ENCODE measurements around the gene COL28A1.

The COL28A1 gene

GRCh38 chr7:7454000-7454399 lies 81.7 kb downstream of the COL28A1 start:
- CTCF ChIA-PET, result no interaction called here
- POLR2A ChIA-PET, result no interaction called here
- no peak for DNase-seq (ENCODE audit: low read depth, low spot score)

GRCh38 chr7:7452652-7453051 lies 83.0 kb downstream of the COL28A1 start:
- H3K4me3 ChIP-seq (ENCODE audit: low read depth, low read length), result no peak overlapping the region
- DNase-seq (ENCODE audit: low read depth, low spot score), result no peak
- ChIA-PET POLR2A (no interaction called here), CTCF (interaction anchor here (0.7 kb wide), 1 partner anchor 89 kb away, joined by 3 read pairs; no protein-coding TSS in a partner anchor)
- no peak for TF ChIP-seq CTCF (IDR thresholded peaks at IDR 0.05; ENCODE audit: insufficient read depth, low read length, missing control alignments)

More at GRCh38 chr7:7454000-7454399, 81.7 kb downstream of the COL28A1 start:
- no peak for TF ChIP-seq CTCF (IDR thresholded peaks at IDR 0.05; ENCODE audit: insufficient read depth, low read length, missing control alignments)
- H3K4me3 ChIP-seq (ENCODE audit: low read depth, low read length), result no peak overlapping the region

GRCh38 chr7:7452119-7452518 lies 83.6 kb downstream of the COL28A1 start:
- no peak for DNase-seq (ENCODE audit: low read depth, low spot score)
- ChIA-PET CTCF (interaction anchor here (0.7 kb wide), 1 partner anchor 90 kb away, joined by 3 read pairs; no protein-coding TSS in a partner anchor), POLR2A (no interaction called here)
- no peak for TF ChIP-seq CTCF (IDR thresholded peaks at IDR 0.05; ENCODE audit: insufficient read depth, low read length, missing control alignments)
- no peak overlapping the region for H3K4me3 ChIP-seq (ENCODE audit: low read depth, low read length)

- no peak overlapping the region for H3K4me3 ChIP-seq (ENCODE audit: low read depth, low read length)
- POLR2A ChIA-PET, result no interaction called here
- DNase-seq (ENCODE audit: low read depth, low spot score), result no peak
- CTCF ChIA-PET, result no interaction called here
- no peak for TF ChIP-seq CTCF (IDR thresholded peaks at IDR 0.05; ENCODE audit: insufficient read depth, low read length, missing control alignments)
Observed at GRCh38 chr7:7449055-7449454, 86.6 kb downstream of the COL28A1 start.

GRCh38 chr7:7446616-7447015 lies 89.1 kb downstream of the COL28A1 start:
- CTCF ChIA-PET, result interaction anchor here (1.0 to 1.2 kb wide), 2 partner anchors 8 to 23 kb away, joined by 3 to 5 read pairs; no protein-coding TSS in a partner anchor
- POLR2A ChIA-PET, result no interaction called here
- no peak overlapping the region for H3K4me3 ChIP-seq (ENCODE audit: low read depth, low read length)
- DNase-seq (ENCODE audit: low read depth, low spot score), result no peak
- no peak for TF ChIP-seq CTCF (IDR thresholded peaks at IDR 0.05; ENCODE audit: insufficient read depth, low read length, missing control alignments)

- DNase-seq (ENCODE audit: low read depth, low spot score), result no peak
- no peak for TF ChIP-seq CTCF (IDR thresholded peaks at IDR 0.05; ENCODE audit: insufficient read depth, low read length, missing control alignments)
- ChIA-PET POLR2A (interaction anchor here (0.6 kb wide), 1 partner anchor 221 kb away, joined by 3 read pairs; no protein-coding TSS in a partner anchor), CTCF (interaction anchor here (1.5 kb wide), 1 partner anchor 95 kb away, joined by 3 read pairs; no protein-coding TSS in a partner anchor)
- H3K4me3 ChIP-seq (ENCODE audit: low read depth, low read length), result no peak overlapping the region
Observed at GRCh38 chr7:7443806-7444350, 91.8 kb downstream of the COL28A1 start.

Data from AG04449 (cell line).